Erythroblast (primary cell): Measurements from ENCODE around the gene UCK2.

ENCODE experiments used
- GATA1 ChIP-seq: IDR thresholded peaks from 2 replicates; pipeline ENCODE4 v1.6.1; 2011; ENCODE audit warnings: low read depth, mild to moderate bottlenecking, control low read depth, low read length, moderate library complexity
- POLR2A ChIP-seq: IDR thresholded peaks from 2 replicates; pipeline ENCODE4 v1.6.1; 2011; ENCODE audit warnings: mild to moderate bottlenecking, low read length

GRCh38 chr1:165924117-165924516 lies 96.7 kb downstream of the UCK2 start:
- TF ChIP-seq POLR2A (no peak), GATA1 (no peak)
